T-helper 1 cell treated with Interleukin-12 subunit alpha and Interleukin-12 subunit beta and Interleukin-4 antibody, amounts not matched to agents 30 ng/mL and 1 ng/mL, for 36 hours (primary cell): ENCODE results near the gene KCNJ12. TPM values are rescaled to one million over a fixed set of nuclear protein-coding genes. Genes with fewer than 3 reads are reported as not detected.
"Not testable (repeated sequence)": the region's sequence is repeated elsewhere in the genome, so short reads cannot be mapped to it uniquely, and the experiment has no call there.

Experiments
- intact Hi-C: fragments of 100-400 bp; cut with micrococcal nuclease; formaldehyde crosslinking; loops from one replicate; pipeline ENCODE4 v1.15.1; 2024
- total RNA-seq: library from RNA; stranded (reverse); gene quantifications from 2 replicates; pipeline ENCODE4 v1.2.3, GENCODE V29; 2022

Gene KCNJ12
- total RNA-seq, 1 donor from 2014 or later, result not detected

DNA sequence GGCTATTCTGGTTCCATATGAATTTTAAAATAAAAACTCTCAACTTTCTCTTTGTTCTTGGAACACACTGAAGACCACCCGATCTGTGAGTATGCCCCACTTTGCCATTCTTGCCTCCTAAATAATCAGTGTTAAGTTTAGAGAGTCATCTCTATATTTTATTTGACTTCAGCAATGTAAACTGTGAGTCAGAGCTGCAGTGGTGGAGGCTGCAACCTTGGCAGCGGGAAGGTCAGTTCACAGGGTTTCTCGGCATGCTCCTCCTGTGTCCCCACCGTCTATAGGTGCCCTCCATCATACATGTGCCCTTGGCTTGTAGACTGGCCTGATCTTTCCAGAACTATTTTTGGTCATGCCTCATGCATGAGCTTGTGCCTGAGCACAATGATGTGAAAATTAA, 71.4 kb downstream of the KCNJ12 start:
- intact Hi-C loops, result not testable (repeated sequence)

DNA sequence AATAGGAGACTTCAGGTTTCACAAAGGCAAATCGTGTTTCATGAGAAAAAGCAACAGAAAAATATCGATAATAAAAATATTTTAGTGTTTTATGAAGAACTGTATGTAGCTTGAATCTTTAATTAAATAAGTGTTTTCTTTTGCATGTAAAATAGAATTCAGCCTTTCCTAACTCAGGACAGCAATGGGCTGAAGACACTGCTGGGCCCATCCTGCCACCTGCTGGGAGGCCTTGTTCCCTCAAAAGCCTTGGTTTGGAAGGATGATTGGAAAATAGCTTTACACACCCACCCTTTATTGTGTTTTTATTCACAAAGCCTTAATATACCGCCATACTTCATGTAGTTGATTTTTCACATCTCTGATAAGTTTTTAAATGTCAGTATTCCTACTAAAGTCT, 73.7 kb downstream of the KCNJ12 start:
- intact Hi-C loops, result not testable (repeated sequence)

DNA sequence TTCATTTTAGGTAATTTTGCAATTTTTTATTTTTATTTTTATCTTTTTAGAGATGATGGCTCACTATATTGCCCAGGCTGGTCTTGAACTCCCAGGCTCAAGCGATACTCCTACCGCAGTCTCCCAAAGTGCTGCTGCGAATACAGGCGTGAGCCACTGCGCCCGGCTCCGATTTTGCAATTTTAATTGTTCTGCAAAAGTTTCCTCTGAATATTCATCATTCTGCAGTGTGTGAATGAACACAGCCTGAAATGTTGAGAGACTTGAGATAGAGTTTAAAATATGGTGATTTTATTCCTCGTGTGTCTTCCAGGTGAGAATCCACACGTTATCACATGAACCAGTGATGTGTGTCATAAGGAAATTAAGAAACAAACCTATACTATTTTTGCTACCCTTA, 75.8 kb downstream of the KCNJ12 start:
- intact Hi-C loops, result loop anchor here (1.0 kb wide), 1 partner anchor 59 kb away; no protein-coding TSS in a partner anchor

DNA sequence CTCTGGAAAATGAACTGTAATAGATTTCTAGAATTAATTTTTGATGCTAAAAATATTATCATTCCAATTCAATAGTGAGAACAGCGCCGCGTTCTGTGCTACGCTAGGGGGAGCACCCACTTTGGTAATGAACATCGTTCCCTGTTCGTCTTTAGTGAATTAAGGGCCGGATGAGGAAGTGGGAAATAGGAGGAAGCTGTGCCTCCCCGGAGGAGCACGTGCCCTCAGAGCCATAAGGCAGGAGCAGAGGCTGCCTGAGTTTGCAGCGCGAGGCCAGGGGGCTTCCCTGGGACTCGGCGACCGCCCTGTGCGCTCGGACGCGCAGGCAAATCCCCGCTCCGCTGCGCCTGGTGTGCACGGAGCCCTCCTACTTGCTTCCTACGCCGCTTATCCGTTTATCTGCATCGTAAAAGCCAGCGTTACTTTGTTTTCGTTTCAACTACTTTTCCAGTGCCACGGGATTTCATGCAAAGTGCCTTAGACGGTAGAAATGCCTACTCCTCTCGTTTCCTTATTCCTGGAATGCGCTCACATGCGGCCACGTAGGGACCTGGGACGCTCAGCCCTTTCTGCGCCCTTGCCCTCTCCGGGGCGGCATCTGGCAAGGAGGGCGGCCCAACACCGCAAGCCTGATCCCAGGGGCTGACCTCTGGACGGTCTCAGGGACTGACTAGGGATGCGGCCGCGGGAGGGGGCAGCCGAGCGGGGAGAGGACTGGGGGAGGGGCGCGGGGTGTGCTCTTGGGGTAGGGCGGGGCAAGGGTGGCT, 76.4 kb downstream of the KCNJ12 start:
- intact Hi-C loops, result loop anchor here (1.0 kb wide), 1 partner anchor 59 kb away; no protein-coding TSS in a partner anchor

DNA sequence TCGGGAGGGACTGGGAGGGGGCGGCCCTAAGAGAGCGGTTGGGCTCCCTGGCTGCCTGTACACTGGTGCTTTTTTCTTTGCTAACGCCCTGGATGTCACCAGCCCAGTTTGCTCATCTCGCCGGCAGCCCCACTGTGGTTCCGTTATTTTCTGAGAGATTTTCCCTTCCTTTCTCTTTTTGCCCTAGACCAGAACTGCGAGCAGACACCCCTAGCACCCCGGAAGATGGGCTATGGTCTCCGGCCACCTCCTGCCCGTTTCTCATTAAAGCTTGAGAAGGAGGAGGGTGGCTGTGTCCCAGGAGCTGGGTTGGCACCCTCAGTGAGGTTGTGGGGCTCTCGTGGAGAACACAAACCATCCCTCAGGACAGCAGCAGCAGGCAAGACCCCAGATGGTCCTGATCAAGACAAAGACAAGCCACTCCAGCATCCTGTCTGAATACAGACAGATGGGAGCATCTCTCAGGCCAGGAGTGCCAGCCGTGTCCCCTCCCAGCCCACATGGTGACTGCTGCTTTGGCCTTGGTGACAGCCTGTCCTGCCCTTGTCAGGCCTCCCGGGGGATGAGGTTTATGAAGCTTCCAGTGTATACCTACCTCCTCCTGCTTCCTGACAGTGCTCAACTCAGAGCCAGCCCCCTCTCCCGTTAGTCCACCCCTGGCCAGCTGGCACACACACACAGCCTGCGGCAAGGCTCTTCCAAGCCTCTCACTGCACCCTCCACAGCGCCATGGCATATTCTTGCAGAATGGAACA, 77.2 kb downstream of the KCNJ12 start:
- intact Hi-C loops, result no loop called here

DNA sequence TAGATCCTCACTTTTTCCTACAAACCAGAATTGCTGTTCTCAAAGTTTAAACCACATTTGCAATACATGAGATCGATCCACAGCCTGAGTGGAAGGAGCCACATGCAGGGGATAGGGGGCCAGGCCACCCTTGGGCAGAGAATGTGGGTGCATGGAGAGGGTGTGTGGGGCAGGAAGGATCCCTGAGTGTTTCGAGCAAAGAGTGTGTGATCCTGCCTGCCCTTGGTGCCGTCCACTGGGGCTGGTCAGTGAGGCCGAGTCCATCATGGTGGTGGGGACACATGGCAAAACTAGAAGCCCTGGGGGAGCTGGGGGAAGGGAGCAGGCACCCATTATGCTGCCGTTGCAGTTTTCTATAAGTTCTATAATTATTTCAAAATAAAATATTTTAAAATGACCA, 77.8 kb downstream of the KCNJ12 start:
- intact Hi-C loops, result not testable (repeated sequence)

DNA sequence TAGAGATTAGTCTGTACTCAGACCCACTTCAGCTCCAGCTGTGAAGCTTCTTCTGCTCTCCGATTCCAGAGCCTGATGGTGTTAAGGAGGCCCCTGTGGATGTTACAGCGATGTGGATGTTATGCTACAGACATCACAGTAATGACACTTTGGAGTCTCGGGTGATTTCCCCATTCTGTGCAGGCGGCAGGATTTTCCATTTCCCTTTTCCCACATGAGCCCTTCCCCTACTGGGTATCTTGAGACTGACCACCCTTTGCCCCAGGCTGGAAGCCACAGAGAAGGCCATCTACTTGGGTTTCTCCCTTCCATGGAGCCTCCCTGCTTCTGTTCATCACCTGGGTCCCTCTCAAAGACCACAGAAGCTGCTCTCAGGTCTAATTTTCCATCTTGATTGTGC, 78.3 kb downstream of the KCNJ12 start:
- intact Hi-C loops, result no loop called here

DNA sequence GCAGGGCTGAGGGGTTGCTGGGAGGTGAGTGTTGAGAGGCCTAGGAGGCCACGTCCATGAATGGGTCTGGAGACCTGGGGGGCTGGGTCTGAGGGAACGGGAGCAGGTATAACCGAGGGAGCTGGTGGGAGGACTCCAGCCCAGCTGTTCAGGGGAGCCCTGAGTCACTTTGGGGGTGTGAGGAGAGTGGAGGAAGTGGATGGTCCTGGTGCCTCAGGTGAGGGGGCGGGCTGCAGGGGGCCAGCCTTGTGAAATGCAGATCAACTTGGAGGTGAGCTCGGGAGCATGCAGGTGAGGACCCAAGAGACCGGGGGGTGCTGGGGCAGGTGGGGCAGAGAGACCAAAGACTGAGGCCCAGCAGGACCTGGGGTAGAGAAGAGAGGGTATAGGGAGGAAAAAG, 79.6 kb downstream of the KCNJ12 start:
- intact Hi-C loops, result loop anchor here (1.0 to 2.0 kb wide), 3 partner anchors 132 to 337 kb away; partner anchors contain the start of gene TMEM11

DNA sequence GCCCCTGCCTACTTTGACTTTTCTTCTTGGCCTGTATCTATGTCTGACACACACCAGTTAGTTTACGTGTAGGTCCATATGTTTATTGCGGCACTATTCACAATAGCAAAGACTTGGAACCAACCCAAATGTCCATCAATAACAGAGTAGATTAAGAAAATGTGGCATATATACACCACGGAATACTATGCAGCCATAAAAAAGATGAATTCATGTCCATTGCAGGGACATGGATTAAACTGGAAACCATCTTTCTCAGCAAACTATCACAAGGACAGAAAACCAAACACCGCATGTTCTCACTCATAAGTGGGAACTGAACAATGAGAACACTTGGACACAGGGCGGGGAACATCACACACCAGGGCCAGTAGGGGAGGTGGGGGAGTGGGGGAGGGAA, 80.3 kb downstream of the KCNJ12 start:
- intact Hi-C loops, result loop anchor here (1.0 to 2.0 kb wide), 3 partner anchors 133 to 338 kb away; partner anchors contain the start of gene TMEM11

DNA sequence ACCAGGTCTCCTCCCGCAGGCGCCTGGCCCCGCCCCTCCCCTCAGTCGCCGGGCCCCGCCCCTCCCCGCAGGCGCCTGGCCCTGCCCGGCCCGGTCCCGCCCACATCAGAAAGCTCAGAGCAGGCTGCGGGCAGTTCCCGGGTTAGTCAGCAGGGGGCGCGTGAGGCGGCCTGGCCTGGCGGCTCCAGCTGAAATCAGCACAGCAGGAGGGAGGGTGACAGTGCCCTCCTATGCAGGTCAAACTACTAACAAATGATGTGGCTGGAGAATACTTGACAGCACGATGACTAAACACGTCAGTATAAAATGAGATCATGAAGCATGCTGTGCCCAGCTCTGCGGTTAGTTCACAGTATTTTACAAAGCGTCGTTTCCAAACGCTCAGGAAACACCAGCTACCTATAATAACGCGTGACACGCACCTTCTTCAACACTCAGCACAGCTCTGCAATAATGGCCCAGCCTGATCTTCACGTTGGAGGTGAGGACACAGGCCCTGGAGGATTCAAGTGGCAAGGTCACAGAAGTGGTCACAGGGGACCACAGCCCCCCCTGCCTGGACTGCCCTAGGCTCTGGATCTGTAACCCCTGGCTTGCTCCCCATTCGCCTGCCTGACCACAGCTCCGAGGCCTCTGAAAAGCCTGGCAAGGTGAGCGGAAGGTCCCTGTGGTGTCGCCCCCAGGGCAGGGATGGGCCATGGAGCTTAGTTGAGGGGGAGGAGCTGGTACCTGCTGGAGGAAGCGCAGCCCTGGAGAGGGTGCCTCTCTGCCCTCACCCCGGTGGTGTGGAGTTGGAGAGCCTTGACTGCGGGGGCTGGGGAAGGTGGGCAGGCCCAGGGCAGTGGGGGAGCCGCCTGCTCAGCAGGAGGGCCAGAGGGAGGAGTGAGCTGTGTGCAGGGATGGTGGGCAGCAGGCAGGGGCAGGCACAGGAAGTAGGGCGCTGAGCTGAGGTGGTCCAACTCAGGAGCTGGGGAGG, 81.2 kb downstream of the KCNJ12 start:
- intact Hi-C loops, result loop anchor here (1.0 to 2.0 kb wide), 9 partner anchors 54 to 423 kb away; partner anchors contain the start of genes DHRS7B, MAP2K3 and TMEM11

DNA sequence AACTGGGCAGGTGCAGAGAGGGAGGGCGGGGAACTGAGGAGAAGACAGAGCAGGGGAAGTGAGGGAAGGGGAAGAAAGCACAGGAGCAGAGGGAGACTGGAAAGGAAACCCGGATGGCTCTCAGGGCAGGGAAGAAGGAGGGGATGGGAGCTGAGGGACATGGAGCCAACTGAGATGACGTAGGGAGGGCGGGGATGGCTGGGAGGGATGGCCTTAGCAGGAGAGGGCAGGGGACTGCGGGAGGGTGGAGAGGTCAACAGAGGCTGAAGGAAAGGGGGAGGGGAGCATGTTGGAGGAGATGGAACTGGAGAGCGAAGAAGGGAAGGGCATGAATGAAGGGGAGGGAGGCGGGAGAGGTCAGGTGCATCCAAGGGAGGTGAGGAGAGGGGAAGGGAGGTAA, 81.9 kb downstream of the KCNJ12 start:
- intact Hi-C loops, result no loop called here

DNA sequence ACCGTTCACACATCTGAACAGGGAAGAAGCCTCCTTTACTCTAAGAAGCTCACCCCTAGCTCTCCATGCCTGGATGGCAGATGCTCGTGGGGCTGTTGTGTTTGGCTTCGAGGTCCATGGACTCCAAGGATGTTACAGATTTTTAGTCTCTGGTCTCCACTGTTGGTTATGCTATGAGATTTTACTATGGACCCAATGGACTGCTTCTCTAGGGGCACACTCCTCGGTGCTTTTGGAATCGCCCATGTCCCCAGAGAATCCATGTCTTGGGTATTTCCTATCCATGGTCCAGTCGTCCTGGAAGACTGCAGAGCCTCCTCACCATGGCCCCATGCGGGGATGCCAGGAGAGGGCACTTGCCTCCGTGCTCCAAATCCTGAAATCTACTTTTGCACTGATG, 83.4 kb downstream of the KCNJ12 start:
- intact Hi-C loops, result no loop called here

DNA sequence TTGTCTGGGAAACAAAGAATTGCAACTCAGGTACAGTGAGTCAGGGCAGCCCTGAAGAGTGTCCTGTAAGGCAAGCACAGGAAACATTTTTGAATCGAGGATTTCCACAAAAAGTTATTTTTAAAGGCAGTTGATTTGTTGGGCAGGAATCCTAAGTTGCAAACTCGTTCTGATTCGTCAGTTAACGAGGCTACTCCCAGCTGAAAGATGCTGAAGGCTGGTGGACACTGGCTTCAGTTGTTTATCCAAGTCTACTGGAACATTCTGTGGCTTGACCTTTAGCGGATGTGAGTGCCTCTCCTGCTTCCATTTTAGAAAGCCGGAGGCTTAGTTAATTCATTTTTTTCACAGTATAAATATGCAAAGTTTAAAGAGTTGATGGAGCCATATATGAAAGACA, 84.2 kb downstream of the KCNJ12 start:
- intact Hi-C loops, result no loop called here

DNA sequence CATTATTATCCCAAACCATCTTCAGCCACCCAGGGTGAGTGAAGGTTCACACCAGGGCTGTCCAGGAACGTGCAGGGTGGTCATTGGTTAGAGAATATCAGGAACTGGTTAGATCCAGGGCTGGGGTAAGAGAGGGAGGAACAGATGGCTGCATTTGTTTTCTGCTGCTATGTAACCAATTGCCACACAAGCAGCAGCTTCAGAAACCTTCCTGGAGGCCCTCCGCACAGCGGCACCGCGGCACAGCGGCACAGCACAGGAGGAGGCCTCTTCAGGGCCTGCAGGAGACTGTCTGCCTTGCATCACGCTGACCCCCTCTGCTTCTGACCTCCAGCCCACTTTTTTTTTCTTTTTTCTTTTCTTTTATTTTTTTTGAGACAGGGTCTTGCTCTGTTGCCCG, 86.1 kb downstream of the KCNJ12 start:
- intact Hi-C loops, result no loop called here

DNA sequence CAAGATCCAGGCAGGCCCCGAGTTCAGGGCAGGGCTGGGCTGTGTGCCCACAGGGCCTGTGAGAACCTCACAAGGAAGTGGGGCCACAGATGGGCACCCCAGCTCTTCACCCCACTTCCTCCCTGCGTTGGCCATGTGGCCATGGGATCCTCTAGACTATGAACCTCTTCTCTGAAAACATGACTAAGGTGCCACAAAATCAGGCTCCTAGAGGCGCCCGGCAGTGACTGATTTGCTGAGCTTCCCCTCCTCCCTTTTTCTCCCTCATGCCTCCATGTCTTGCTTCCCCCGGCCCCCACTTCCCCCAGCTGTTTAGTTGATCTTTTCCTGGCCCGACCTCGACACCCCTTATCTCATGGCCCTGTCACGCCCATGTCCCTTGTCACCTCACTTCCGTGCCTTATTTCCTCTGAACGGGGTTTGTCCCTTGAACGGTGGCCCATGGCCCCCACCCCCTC, 87.1 kb downstream of the KCNJ12 start:
- intact Hi-C loops, result no loop called here

DNA sequence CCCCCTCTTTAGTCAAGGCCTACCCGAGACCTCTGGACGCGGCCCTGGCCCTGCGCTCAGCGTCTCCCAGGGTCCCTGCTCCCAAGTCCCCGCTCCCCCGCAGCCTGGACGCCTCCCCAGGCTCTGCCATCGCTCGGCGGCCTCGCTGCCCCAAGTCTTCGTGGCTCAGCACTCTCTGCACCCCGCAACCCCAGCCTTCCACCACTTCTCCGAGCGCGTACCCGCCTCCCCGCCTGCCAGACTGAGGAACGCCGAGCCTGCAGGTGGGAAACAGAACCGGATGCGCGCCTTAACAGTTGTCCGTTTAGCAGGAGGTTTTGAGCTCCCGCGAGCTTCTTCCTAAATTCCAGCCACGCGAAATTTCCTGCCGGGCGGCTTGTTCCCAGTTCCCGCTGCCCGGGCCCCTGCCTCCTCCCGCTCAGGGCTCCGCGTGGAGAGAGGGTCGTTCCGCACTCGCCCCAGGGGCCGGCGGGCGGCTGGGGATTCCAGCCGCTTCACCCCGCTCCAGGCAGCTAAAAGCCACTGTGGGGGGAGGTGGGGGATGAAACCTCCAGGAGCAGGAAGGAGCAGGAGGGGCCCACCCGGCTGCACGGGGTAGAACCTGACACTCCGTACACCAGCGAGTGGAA, 87.7 kb downstream of the KCNJ12 start:
- intact Hi-C loops, result no loop called here

DNA sequence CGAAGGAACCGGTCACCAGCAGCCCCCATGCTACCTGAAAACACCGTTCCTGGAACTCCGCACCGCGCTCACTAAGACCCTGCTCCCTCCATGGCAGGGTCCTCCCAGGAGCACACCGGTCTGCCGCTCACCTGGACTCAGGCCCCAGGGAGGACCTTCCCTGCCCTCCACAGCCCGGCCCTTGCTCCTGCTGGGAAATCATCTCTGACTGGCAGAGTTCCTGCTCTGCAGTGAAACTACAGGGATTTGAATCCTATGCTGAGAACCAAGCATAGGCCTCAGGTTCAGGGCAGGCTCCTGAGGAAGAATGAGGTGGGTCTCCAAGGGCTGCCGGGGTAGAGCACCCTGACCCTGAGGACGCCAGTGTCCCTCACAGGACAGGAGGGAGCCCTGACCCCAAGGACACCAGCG, 88.5 kb downstream of the KCNJ12 start:
- intact Hi-C loops, result no loop called here

DNA sequence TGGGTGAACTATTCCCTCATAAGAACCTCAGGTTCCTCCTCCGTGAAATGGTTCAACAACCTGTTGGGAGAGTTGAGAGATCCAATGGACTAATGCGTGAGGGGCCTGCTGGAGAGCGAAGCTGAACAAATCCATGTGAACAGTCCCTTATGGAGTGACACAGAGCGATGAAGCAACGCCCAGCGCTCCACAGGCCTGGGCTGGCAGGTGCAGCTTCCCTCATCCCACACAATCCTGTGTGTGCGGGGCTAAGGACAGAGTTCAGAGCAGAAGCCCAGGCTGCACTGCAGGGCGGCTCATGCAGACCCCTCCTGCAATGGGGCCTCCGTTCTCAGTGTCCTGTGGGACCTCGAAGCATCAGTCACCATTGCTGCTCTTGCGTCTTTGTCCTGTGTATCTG, 90.4 kb downstream of the KCNJ12 start:
- intact Hi-C loops, result no loop called here

DNA sequence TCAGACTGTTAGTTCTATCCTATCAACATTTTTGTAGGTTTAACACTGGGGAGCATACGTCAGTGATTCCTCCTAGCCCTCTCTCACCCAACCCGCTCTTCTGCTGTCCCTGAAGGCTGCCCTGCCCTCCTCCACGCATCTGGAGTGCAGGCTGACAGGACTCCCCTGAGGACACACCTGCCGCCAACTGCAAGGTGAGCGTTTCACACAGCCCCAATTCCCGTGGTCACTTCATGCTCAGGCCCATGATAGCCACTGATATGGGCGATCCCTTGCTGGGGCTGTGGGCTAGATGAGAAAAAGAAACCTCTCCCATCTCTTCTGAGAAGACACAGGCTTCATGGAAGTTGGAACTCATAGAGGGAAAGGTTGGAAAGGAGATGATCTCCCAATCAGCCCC, 91.0 kb downstream of the KCNJ12 start:
- intact Hi-C loops, result no loop called here

DNA sequence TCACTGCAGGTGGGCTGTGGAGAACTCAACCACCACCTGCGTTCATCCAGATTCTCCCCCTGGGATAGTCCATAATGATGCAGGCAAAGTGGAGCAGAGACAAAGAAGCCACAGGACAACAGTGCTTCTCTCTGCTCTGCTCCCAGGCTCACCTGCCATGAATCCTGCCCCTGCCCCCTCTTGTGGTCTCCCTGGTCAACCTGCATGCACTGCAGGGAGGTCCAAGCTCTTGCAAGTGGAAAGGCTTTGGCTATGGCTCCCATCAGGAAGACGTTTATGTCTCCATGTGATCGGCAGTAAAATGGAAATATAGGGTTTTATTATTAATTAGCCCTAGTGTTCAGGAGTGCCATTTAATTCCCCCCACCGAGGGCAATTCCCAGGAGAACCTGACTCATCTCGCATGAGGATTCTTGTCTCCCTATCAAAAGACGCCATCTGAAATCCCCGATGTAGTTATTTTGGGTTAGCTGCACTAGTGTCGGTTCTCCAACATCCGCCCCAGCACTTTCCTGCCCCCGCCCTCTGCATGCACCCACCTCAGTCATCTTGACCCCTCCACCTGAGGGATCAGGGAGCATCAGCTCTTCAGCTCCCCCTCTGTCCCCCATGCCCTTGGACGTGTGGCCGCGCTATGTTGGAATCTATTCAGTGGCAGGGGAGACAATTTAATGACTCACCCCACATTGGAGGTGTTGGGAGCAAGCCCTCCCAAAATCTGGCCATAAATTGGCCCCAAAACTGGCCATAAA, 91.8 kb downstream of the KCNJ12 start:
- intact Hi-C loops, result no loop called here
